Measurements from ENCODE around the gene FAM168B.

FAM168B gene

GRCh38 chr2:131093006-131093695 is at the start of gene FAM168B:
TSS of gene FAM168B (minus strand) at chr2:131093460. CDS start at chr2:131082646, 10,814 bp downstream.
- H3K4me3 ChIP-seq (replicated peaks; ENCODE audit: low read depth, low read length): peak within 1 kb of the TSS; percentile 66
- no peak for TF ChIP-seq CTCF (IDR thresholded peaks at IDR 0.05; ENCODE audit: low read depth, low read length, missing control alignments)
- DNase-seq (ENCODE audit: extremely low read depth, low read depth): no peak

GRCh38 chr2:131142849-131143248 is 49.6 kb upstream of the FAM168B start:
- TF ChIP-seq CTCF (IDR thresholded peaks at IDR 0.05; ENCODE audit: low read depth, low read length, missing control alignments): no peak
- no peak overlapping the region for H3K4me3 ChIP-seq (replicated peaks; ENCODE audit: low read depth, low read length)
- no peak for DNase-seq (ENCODE audit: extremely low read depth, low read depth)

GRCh38 chr2:131140581-131140980 is 47.3 kb upstream of the FAM168B start:
- DNase-seq (ENCODE audit: extremely low read depth, low read depth): no peak
- no peak overlapping the region for H3K4me3 ChIP-seq (replicated peaks; ENCODE audit: low read depth, low read length)
- TF ChIP-seq CTCF (IDR thresholded peaks at IDR 0.05; ENCODE audit: low read depth, low read length, missing control alignments): no peak

- no peak overlapping the region for H3K4me3 ChIP-seq (replicated peaks; ENCODE audit: low read depth, low read length)
- no peak for TF ChIP-seq CTCF (IDR thresholded peaks at IDR 0.05; ENCODE audit: low read depth, low read length, missing control alignments)
- DNase-seq (ENCODE audit: extremely low read depth, low read depth): no peak
Measured at GRCh38 chr2:131132729-131133128, 39.5 kb upstream of the FAM168B start.

GRCh38 chr2:131130298-131130596 is 37.0 kb upstream of the FAM168B start:
- no peak for DNase-seq (ENCODE audit: extremely low read depth, low read depth)
- TF ChIP-seq CTCF (IDR thresholded peaks at IDR 0.05; ENCODE audit: low read depth, low read length, missing control alignments): no peak
- H3K4me3 ChIP-seq (replicated peaks; ENCODE audit: low read depth, low read length): no peak overlapping the region

GRCh38 chr2:131127981-131128380 is 34.7 kb upstream of the FAM168B start:
- H3K4me3 ChIP-seq (replicated peaks; ENCODE audit: low read depth, low read length): no peak overlapping the region
- no peak for TF ChIP-seq CTCF (IDR thresholded peaks at IDR 0.05; ENCODE audit: low read depth, low read length, missing control alignments)
- DNase-seq (ENCODE audit: extremely low read depth, low read depth): no peak

GRCh38 chr2:131127076-131127475 is 33.8 kb upstream of the FAM168B start:
- no peak overlapping the region for H3K4me3 ChIP-seq (replicated peaks; ENCODE audit: low read depth, low read length)
- no peak for TF ChIP-seq CTCF (IDR thresholded peaks at IDR 0.05; ENCODE audit: low read depth, low read length, missing control alignments)
- no peak for DNase-seq (ENCODE audit: extremely low read depth, low read depth)
